Measurements from ENCODE around the gene TM2D1.

Gene TM2D1

DNA sequence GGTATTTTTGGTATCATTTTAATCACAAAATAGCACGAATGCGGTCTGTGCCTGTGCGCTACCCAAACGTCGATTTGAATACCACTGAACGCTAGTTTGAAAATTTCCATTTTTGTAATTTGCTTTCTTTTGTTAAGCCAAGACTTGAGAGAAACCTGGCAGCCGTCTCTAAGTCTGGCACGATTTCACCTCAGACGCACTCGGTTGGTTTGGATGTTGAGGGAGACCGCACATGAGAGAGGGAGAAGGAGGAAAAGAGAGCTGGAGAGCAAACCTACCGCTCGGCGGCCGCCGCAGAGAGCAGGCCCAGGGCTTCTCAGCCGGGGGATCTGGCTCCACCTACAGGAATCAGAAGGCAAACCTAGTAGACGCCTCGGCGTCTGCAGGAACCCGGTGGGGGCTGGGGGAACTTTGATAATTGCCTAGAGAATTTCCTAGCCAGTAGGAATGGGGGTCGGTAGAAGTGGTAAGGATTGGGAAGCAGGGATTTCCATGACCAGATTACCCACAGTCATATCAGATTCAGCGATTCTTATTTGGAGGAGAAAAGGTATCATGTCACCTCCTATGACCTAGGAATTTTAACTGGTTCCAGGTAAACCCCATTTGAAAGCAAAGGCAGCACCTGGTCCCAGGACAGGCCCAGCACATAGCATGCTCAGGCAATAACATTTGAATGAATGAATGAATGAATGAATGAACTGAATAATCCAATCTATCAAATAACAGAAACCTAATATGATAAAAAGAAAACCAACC is 83.2 kb downstream of the TM2D1 start:
- DNase-seq, result peak; percentile 89

GRCh38 chr1:61640531-61641530 is 84.1 kb downstream of the TM2D1 start:
- peak; percentile 91 for DNase-seq

GRCh38 chr1:61639608-61640336 is 85.2 kb downstream of the TM2D1 start:
- no peak for DNase-seq

DNA sequence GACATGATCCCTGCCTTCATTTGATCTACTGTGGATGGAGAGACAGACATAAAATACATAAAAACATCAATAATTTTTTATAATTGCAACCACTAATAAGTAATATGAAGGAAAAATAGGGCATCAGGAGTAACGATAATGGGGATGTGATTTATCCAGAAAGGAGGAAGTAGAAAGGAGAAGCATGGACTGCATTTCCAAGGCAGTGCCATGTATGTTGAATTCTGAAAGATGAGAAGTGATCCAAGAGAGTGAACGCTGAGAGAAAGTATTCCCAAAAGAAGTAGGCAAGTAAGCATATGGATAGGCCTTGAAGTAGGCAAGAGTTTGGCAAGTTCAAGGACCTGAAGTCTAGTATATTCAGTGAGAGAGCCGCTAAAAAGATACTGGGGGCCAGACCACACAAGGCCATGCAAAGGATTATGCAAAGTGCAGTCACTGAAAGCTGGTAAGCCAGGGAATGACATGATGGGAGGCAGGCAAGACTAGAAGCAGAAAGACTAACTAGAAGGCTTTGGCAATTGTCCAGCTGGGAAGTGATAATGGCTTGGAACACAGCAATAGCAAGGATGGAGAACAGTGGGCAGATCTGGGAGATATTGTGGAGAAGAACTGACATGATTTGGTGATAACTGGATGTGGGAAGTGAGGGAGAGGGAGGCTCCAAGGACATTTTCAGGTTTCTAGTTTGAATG is 85.9 kb downstream of the TM2D1 start:
- DNase-seq, result no peak

DNA sequence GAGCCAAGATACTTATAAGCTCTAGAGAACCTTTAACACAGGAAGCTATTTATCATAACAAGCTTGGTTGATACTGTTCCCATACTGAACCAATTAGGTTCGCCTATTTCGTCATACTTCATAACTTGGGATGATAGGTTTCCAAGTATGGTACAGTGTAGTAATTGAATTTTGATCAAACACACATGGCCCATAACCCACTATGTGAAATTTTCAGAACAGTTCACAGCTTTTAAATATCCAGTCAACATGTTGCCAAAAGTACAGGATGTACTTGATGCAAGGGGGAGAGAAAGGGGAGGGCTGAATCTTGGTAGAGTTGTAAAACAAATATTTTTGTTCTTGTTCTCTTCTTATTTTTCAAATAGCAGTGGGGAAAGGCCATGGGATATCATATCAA is 86.6 kb downstream of the TM2D1 start:
- no peak for DNase-seq

- no peak for DNase-seq
Measured at GRCh38 chr1:61637470-61637869, 87.5 kb downstream of the TM2D1 start.

GRCh38 chr1:61636814-61637213 is 88.1 kb downstream of the TM2D1 start:
- DNase-seq, result no peak

GRCh38 chr1:61636376-61636775 is 88.6 kb downstream of the TM2D1 start:
- DNase-seq, result peak; percentile 46

GRCh38 chr1:61635557-61635956 is 89.4 kb downstream of the TM2D1 start:
- DNase-seq, result no peak

DNA sequence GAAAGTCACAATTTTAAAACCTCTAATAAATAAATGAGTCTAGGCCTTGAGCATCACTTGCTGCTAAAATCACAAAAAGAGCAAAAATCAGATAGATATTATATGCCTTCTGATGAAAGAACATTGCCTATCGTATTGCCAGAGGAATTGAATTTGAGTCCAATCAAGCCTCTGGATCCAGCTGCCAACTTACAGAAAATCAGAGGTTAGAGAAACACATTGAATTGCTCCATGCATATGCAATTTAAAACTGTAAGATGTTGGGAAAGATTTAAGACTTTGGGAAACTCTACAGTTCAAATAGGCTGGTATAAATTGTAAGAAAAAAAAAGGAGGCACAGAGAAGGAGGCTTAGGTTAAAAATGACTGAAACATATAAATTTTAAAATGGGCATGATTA is 93.5 kb downstream of the TM2D1 start:
- DNase-seq, result no peak
